GM23338 (cell line): ENCODE results near the gene MORC4.

ENCODE experiments used
- CREB1 ChIP-seq: fragments of 250-450 bp; sonication (Bioruptor Pico); IDR thresholded peaks from 2 replicates; pipeline ENCODE4 v1.5.0; 2020; ENCODE audit warnings: low read depth, mild to moderate bottlenecking, moderate library complexity
- CTCF ChIP-seq, 2 experiments: fragments of 200-600 bp in 1 of 2; sonication (generic) in 1 of 2; conservative IDR thresholded peaks; 2 replicates each; pipeline versions ENCODE4 v1.5.1 to v1.6.1; 2016 to 2017; ENCODE audit warnings: antibody characterized with exemption in 2 of 2, low read depth in 2 of 2, mild to moderate bottlenecking in 2 of 2, moderate library complexity in 1 of 2
- EZH2 ChIP-seq: fragments of 200-600 bp; sonication (generic); IDR thresholded peaks from one replicate; pipeline ENCODE4 v1.8.0; 2017; ENCODE audit warnings: antibody characterized with exemption, mild to moderate bottlenecking, low read depth; ENCODE audit not compliant: unreplicated experiment
- EZH2phosphoT487 ChIP-seq: fragments of 200-600 bp; sonication (generic); IDR thresholded peaks from one replicate; pipeline ENCODE4 v1.8.1; 2018; ENCODE audit warnings: antibody characterized with exemption; ENCODE audit not compliant: unreplicated experiment
- JUNB ChIP-seq: IDR thresholded peaks from one replicate; pipeline ENCODE4 v1.6.1; 2016; ENCODE audit warnings: antibody characterized with exemption; ENCODE audit not compliant: unreplicated experiment
- NANOG ChIP-seq: IDR thresholded peaks from 2 replicates; pipeline ENCODE4 v1.6.1; 2016; ENCODE audit warnings: antibody characterized with exemption, borderline replicate concordance
- POLR2AphosphoS5 ChIP-seq: IDR thresholded peaks from 2 replicates; pipeline ENCODE4 v1.6.1; 2016; ENCODE audit warnings: antibody characterized with exemption, low read depth
- ZNF114 ChIP-seq: fragments of 250-450 bp; sonication (Bioruptor Pico); IDR thresholded peaks from 2 replicates; pipeline ENCODE4 v1.5.0; 2020; ENCODE audit warnings: mild to moderate bottlenecking, moderate library complexity
- TF ChIP-seq, protein P1 (sequence below): IDR thresholded peaks from one replicate; pipeline ENCODE4 v1.6.1; 2018; ENCODE audit warnings: antibody characterized with exemption; ENCODE audit not compliant: unreplicated experiment

DNA sequence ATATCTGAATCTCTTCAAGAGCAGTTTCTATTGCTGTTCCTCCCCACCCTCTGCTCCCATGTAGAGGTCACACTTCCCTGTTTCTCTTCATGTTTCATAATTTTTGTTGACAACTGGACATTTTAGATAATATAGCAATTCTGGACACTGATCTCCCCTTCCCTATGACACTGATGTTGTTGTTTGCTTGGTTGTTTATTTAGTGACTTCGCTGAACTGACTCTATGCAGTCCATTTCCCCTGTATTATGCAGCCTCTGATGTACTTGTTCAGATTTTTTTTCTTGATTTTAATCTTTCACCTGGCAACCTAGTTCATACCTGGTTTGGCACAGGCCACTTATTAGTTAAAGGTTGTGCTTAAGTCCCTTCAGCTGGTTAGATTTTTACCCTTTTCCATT, 50.6 kb downstream of the MORC4 start:
- TF ChIP-seq CTCF (conservative IDR thresholded peaks at IDR 0.05; ENCODE audit: low read depth in 2 of 2) (no peak), POLR2AphosphoS5 (no peak), EZH2 (no peak), JUNB (no peak), ZNF114 (CRISPR knock-in tag) (no peak), EZH2phosphoT487 (no peak), CREB1 (CRISPR knock-in tag) (no peak), NANOG (no peak)
- TF ChIP-seq, protein P1, sequence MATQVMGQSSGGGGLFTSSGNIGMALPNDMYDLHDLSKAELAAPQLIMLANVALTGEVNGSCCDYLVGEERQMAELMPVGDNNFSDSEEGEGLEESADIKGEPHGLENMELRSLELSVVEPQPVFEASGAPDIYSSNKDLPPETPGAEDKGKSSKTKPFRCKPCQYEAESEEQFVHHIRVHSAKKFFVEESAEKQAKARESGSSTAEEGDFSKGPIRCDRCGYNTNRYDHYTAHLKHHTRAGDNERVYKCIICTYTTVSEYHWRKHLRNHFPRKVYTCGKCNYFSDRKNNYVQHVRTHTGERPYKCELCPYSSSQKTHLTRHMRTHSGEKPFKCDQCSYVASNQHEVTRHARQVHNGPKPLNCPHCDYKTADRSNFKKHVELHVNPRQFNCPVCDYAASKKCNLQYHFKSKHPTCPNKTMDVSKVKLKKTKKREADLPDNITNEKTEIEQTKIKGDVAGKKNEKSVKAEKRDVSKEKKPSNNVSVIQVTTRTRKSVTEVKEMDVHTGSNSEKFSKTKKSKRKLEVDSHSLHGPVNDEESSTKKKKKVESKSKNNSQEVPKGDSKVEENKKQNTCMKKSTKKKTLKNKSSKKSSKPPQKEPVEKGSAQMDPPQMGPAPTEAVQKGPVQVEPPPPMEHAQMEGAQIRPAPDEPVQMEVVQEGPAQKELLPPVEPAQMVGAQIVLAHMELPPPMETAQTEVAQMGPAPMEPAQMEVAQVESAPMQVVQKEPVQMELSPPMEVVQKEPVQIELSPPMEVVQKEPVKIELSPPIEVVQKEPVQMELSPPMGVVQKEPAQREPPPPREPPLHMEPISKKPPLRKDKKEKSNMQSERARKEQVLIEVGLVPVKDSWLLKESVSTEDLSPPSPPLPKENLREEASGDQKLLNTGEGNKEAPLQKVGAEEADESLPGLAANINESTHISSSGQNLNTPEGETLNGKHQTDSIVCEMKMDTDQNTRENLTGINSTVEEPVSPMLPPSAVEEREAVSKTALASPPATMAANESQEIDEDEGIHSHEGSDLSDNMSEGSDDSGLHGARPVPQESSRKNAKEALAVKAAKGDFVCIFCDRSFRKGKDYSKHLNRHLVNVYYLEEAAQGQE, result no peak
